ENCODE measurements around the gene GDF7.

Gene GDF7

GRCh38 chr2:20631617-20632307 is 35.2 kb upstream of the GDF7 start:
- no peak for DNase-seq (ENCODE audit: low read depth)
- H3K4me3 ChIP-seq (ENCODE audit: low read depth, low read length): no peak overlapping the region
- TF ChIP-seq, protein P1, sequence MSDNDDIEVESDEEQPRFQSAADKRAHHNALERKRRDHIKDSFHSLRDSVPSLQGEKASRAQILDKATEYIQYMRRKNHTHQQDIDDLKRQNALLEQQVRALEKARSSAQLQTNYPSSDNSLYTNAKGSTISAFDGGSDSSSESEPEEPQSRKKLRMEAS (IDR thresholded peaks at IDR 0.05; ENCODE audit: low read depth, low read length): no peak
- TF ChIP-seq, protein P2, sequence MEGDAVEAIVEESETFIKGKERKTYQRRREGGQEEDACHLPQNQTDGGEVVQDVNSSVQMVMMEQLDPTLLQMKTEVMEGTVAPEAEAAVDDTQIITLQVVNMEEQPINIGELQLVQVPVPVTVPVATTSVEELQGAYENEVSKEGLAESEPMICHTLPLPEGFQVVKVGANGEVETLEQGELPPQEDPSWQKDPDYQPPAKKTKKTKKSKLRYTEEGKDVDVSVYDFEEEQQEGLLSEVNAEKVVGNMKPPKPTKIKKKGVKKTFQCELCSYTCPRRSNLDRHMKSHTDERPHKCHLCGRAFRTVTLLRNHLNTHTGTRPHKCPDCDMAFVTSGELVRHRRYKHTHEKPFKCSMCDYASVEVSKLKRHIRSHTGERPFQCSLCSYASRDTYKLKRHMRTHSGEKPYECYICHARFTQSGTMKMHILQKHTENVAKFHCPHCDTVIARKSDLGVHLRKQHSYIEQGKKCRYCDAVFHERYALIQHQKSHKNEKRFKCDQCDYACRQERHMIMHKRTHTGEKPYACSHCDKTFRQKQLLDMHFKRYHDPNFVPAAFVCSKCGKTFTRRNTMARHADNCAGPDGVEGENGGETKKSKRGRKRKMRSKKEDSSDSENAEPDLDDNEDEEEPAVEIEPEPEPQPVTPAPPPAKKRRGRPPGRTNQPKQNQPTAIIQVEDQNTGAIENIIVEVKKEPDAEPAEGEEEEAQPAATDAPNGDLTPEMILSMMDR (IDR thresholded peaks at IDR 0.05; ENCODE audit: low read depth, low read length): no peak
- no peak for TF ChIP-seq MYC (IDR thresholded peaks at IDR 0.05; ENCODE audit: low read depth, low read length)
- no peak for TF ChIP-seq POLR2A (IDR thresholded peaks at IDR 0.05; ENCODE audit: extremely low read depth, insufficient read length)

DNA sequence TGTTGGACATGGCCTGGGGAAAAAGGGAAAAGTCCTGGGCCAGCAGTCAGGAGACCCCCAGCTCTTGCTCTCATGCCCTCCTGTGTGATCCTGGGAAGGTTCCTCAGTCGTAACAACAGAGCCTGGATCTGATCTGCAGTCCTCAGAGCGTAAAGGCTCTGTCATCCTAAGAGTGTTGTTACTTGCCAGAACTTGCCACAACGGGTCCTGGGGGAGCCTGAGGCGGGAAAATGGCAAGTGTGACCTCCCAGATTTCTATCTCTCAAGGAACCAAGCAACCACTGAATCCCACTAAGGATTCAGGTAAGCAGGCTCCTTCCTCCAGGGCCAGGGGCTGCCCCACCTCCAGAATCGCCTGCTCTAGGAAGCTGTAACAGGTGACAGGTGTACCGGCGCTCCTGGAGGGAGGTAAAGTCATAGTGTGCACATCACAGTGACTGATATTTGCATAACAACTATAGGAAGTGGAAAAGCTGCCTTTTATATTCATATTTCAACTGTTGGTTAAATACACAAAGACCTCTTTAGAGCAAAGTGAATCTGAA is 34.4 kb upstream of the GDF7 start:
- DNase-seq (ENCODE audit: low read depth): no peak
- TF ChIP-seq, protein P1 (IDR thresholded peaks at IDR 0.05; ENCODE audit: low read depth, low read length): no peak
- TF ChIP-seq, protein P2 (IDR thresholded peaks at IDR 0.05; ENCODE audit: low read depth, low read length): no peak
- TF ChIP-seq POLR2A (IDR thresholded peaks at IDR 0.05; ENCODE audit: extremely low read depth, insufficient read length): no peak
- TF ChIP-seq MYC (IDR thresholded peaks at IDR 0.05; ENCODE audit: low read depth, low read length): no peak
- no peak overlapping the region for H3K4me3 ChIP-seq (ENCODE audit: low read depth, low read length)

DNA sequence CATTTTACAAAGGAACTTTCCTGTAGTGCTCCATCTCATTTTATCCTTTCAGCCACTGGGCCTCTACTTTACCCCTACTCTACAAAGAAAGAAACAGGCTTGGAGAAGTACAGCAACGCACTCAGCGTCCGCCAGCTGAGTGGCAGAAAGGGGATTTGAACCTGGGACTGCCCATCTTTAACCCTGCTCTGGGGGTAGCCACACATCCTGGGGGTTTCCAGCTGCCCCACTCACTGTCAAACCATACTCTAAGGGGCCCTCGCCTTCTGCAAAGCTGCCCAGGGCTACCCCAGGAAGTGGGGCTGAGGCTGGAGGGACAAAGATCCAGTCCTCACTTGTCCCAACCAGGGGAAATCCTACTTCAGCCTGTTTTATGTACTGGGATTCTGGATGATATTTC is 33.9 kb upstream of the GDF7 start:
- TF ChIP-seq, protein P2 (IDR thresholded peaks at IDR 0.05; ENCODE audit: low read depth, low read length): no peak
- TF ChIP-seq, protein P1 (IDR thresholded peaks at IDR 0.05; ENCODE audit: low read depth, low read length): no peak
- no peak for TF ChIP-seq MYC (IDR thresholded peaks at IDR 0.05; ENCODE audit: low read depth, low read length)
- TF ChIP-seq POLR2A (IDR thresholded peaks at IDR 0.05; ENCODE audit: extremely low read depth, insufficient read length): no peak
- no peak for DNase-seq (ENCODE audit: low read depth)
- H3K4me3 ChIP-seq (ENCODE audit: low read depth, low read length): no peak overlapping the region

GRCh38 chr2:20633794-20634506 is 33.0 kb upstream of the GDF7 start:
- DNase-seq (ENCODE audit: low read depth): no peak
- H3K4me3 ChIP-seq (ENCODE audit: low read depth, low read length): no peak overlapping the region
- TF ChIP-seq MYC (IDR thresholded peaks at IDR 0.05; ENCODE audit: low read depth, low read length) (no peak), POLR2A (IDR thresholded peaks at IDR 0.05; ENCODE audit: extremely low read depth, insufficient read length) (no peak)
- TF ChIP-seq, protein P2 (IDR thresholded peaks at IDR 0.05; ENCODE audit: low read depth, low read length): no peak
- TF ChIP-seq, protein P1 (IDR thresholded peaks at IDR 0.05; ENCODE audit: low read depth, low read length): no peak

- H3K4me3 ChIP-seq (ENCODE audit: low read depth, low read length): no peak overlapping the region
- no peak for TF ChIP-seq POLR2A (IDR thresholded peaks at IDR 0.05; ENCODE audit: extremely low read depth, insufficient read length)
- TF ChIP-seq MYC (IDR thresholded peaks at IDR 0.05; ENCODE audit: low read depth, low read length): no peak
- TF ChIP-seq, protein P1 (IDR thresholded peaks at IDR 0.05; ENCODE audit: low read depth, low read length): no peak
- TF ChIP-seq, protein P2 (IDR thresholded peaks at IDR 0.05; ENCODE audit: low read depth, low read length): no peak
- DNase-seq (ENCODE audit: low read depth): no peak
Observed at GRCh38 chr2:20634507-20635112, 32.3 kb upstream of the GDF7 start.

All from NB4 (cell line).